HepG2 (cell line): Measurements from ENCODE around the gene DNAJC12. TPM values are rescaled to one million over a fixed set of nuclear protein-coding genes. Genes with fewer than 3 reads are reported as not detected.
A peak's percentile ranks its signal among the peaks of the same experiment; 100 is the strongest.

ENCODE experiments used
- GATAD2A ChIP-seq: IDR thresholded peaks from 2 replicates; pipeline ENCODE4 v1.6.1; 2016
- IRX3 ChIP-seq: sonication (generic); formaldehyde crosslinking; IDR thresholded peaks from 2 replicates; pipeline ENCODE4 v1.8.1; 2023; ENCODE audit warnings: mild to moderate bottlenecking, low read depth, missing genetic modification reagents, borderline replicate concordance
- MTF1 ChIP-seq: sonication (generic); formaldehyde crosslinking; IDR thresholded peaks from 2 replicates; pipeline ENCODE4 v1.5.0; 2020; ENCODE audit warnings: missing genetic modification reagents
- RBM39 ChIP-seq: fragments of 200-400 bp; formaldehyde crosslinking; IDR thresholded peaks from one replicate; pipeline ENCODE4 v1.6.1; 2018; ENCODE audit warnings: antibody characterized with exemption, mild to moderate bottlenecking, low read depth, low read length; ENCODE audit not compliant: poor library complexity, severe bottlenecking
- SMYD3 ChIP-seq: sonication (generic); formaldehyde crosslinking; IDR thresholded peaks from 2 replicates; pipeline ENCODE4 v1.8.1; 2023; ENCODE audit warnings: mild to moderate bottlenecking, missing genetic modification reagents
- ZNF790 ChIP-seq: sonication (generic); formaldehyde crosslinking; IDR thresholded peaks from 2 replicates; pipeline ENCODE4 v1.8.0; 2022; ENCODE audit warnings: missing genetic modification reagents, mild to moderate bottlenecking, borderline replicate concordance
- ZNF816 ChIP-seq: sonication (generic); formaldehyde crosslinking; IDR thresholded peaks from 2 replicates; pipeline ENCODE4 v1.8.0; 2022; ENCODE audit warnings: missing genetic modification reagents, mild to moderate bottlenecking, borderline replicate concordance
- ZSCAN31 ChIP-seq: sonication (generic); formaldehyde crosslinking; IDR thresholded peaks from 2 replicates; pipeline ENCODE4 v1.5.0; 2020; ENCODE audit warnings: low read depth, mild to moderate bottlenecking, missing genetic modification reagents
- polyA plus RNA-seq, 8 experiments: library from polyadenylated mRNA; depleted of rRNA in 3 of 8; stranded (reverse) in 7 of 8; unstranded in 1 of 8; fragments of >200 nt; fragmentation: Illumina TruSeq in 4 of 8; extraction: Trizol in 4 of 8; gene quantifications; 2 replicates each; pipeline versions ENCODE4 v1.2.1 to v1.2.3, GENCODE V29; 2011 to 2016; ENCODE audit warnings: low read depth in 4 of 8, missing spikeins in 1 of 8, mixed read lengths in 1 of 8; ENCODE audit not compliant: insufficient read depth in 1 of 8
- total RNA-seq, 5 experiments: library from RNA; depleted of rRNA; stranded (reverse); fragments of >200 nt; fragmentation: Illumina TruSeq; extraction: Trizol; gene quantifications; 2 replicates each; pipeline ENCODE4 v1.2.3, GENCODE V29; 2016; ENCODE audit warnings: low read depth in 1 of 5
- TF ChIP-seq, protein P1 (sequence below): IDR thresholded peaks from 2 replicates; pipeline ENCODE4 v1.6.1; 2016; ENCODE audit warnings: low read depth
- TF ChIP-seq, protein P2 (sequence below): sonication (generic); formaldehyde crosslinking; IDR thresholded peaks from 2 replicates; pipeline ENCODE4 v1.4.0; 2020; ENCODE audit warnings: low read depth, missing genetic modification reagents
- TF ChIP-seq, protein P3 (sequence below): sonication (generic); formaldehyde crosslinking; IDR thresholded peaks from 2 replicates; pipeline ENCODE4 v1.4.0; 2020; ENCODE audit warnings: missing genetic modification reagents, borderline replicate concordance
- TF ChIP-seq, protein P4 (sequence below): sonication (generic); formaldehyde crosslinking; IDR thresholded peaks from 2 replicates; pipeline ENCODE4 v1.4.0; 2020; ENCODE audit warnings: mild to moderate bottlenecking, missing genetic modification reagents

Gene DNAJC12
- total and polyA plus RNA-seq, 2 of the 13 experiments (the other 11 are each of a cell fraction or from before 2014, with no cell fraction given): 11.6 to 43.9 TPM

DNA sequence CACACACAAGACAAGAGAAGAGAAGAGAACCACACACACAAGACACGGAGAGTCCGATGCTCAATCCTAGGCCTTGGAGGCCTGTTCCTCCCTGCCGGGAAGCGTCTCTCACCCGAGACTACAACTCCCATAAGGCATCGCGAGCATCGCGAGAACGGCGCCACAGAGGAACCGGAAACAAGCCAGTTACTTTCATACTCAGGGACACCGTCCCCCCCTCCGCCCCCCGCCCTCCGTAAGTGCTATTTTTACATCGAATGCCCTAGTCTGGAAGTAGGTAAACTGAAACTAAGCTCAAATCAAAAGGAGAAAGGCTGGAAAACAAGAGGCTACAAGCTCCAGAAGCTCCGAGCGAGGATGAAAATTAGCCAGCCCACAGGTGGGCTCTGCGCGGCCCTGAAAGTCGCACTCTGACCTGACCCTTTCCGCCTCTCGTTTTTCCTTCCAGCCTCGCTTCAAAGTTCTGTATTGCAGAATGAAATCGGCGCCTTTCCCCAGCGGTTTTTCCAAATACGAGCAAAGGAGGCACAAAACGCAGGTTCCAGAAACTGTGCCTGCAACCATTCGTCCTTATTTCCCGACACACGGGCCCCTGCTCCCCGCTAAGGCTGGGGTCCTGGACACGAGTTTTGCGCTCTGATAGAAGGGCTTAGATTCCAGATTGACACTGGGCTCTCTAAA, 11.5 kb upstream of the DNAJC12 start (continued):
- TF ChIP-seq, protein P1, sequence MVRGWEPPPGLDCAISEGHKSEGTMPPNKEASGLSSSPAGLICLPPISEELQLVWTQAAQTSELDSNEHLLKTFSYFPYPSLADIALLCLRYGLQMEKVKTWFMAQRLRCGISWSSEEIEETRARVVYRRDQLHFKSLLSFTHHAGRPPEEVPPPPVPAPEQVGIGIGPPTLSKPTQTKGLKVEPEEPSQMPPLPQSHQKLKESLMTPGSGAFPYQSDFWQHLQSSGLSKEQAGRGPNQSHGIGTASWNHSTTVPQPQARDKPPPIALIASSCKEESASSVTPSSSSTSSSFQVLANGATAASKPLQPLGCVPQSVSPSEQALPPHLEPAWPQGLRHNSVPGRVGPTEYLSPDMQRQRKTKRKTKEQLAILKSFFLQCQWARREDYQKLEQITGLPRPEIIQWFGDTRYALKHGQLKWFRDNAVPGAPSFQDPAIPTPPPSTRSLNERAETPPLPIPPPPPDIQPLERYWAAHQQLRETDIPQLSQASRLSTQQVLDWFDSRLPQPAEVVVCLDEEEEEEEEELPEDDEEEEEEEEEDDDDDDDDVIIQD (CRISPR knock-in tag): no peak
- no peak for TF ChIP-seq SMYD3 (CRISPR knock-in tag)
- no peak for TF ChIP-seq MTF1 (CRISPR knock-in tag)
- no peak for TF ChIP-seq ZSCAN31
- peak; percentile 36; the same call in 1 of the 2 replicates for TF ChIP-seq GATAD2A
- TF ChIP-seq, protein P2, sequence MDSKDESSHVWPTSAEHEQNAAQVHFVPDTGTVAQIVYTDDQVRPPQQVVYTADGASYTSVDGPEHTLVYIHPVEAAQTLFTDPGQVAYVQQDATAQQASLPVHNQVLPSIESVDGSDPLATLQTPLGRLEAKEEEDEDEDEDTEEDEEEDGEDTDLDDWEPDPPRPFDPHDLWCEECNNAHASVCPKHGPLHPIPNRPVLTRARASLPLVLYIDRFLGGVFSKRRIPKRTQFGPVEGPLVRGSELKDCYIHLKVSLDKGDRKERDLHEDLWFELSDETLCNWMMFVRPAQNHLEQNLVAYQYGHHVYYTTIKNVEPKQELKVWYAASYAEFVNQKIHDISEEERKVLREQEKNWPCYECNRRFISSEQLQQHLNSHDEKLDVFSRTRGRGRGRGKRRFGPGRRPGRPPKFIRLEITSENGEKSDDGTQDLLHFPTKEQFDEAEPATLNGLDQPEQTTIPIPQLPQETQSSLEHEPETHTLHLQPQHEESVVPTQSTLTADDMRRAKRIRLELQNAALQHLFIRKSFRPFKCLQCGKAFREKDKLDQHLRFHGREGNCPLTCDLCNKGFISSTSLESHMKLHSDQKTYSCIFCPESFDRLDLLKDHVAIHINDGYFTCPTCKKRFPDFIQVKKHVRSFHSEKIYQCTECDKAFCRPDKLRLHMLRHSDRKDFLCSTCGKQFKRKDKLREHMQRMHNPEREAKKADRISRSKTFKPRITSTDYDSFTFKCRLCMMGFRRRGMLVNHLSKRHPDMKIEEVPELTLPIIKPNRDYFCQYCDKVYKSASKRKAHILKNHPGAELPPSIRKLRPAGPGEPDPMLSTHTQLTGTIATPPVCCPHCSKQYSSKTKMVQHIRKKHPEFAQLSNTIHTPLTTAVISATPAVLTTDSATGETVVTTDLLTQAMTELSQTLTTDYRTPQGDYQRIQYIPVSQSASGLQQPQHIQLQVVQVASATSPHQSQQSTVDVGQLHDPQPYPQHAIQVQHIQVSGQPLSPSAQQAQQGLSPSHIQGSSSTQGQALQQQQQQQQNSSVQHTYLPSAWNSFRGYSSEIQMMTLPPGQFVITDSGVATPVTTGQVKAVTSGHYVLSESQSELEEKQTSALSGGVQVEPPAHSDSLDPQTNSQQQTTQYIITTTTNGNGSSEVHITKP (CRISPR knock-in tag): no peak
- TF ChIP-seq, protein P3, sequence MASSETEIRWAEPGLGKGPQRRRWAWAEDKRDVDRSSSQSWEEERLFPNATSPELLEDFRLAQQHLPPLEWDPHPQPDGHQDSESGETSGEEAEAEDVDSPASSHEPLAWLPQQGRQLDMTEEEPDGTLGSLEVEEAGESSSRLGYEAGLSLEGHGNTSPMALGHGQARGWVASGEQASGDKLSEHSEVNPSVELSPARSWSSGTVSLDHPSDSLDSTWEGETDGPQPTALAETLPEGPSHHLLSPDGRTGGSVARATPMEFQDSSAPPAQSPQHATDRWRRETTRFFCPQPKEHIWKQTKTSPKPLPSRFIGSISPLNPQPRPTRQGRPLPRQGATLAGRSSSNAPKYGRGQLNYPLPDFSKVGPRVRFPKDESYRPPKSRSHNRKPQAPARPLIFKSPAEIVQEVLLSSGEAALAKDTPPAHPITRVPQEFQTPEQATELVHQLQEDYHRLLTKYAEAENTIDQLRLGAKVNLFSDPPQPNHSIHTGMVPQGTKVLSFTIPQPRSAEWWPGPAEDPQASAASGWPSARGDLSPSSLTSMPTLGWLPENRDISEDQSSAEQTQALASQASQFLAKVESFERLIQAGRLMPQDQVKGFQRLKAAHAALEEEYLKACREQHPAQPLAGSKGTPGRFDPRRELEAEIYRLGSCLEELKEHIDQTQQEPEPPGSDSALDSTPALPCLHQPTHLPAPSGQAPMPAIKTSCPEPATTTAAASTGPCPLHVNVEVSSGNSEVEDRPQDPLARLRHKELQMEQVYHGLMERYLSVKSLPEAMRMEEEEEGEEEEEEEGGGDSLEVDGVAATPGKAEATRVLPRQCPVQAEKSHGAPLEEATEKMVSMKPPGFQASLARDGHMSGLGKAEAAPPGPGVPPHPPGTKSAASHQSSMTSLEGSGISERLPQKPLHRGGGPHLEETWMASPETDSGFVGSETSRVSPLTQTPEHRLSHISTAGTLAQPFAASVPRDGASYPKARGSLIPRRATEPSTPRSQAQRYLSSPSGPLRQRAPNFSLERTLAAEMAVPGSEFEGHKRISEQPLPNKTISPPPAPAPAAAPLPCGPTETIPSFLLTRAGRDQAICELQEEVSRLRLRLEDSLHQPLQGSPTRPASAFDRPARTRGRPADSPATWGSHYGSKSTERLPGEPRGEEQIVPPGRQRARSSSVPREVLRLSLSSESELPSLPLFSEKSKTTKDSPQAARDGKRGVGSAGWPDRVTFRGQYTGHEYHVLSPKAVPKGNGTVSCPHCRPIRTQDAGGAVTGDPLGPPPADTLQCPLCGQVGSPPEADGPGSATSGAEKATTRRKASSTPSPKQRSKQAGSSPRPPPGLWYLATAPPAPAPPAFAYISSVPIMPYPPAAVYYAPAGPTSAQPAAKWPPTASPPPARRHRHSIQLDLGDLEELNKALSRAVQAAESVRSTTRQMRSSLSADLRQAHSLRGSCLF (CRISPR knock-in tag): no peak
- no peak for TF ChIP-seq RBM39
- no peak for TF ChIP-seq ZNF790 (CRISPR knock-in tag)
- 0 out of 2 replicates have a peak, but pooled peaks have one; percentile 53 for TF ChIP-seq ZNF816 (CRISPR knock-in tag)
- TF ChIP-seq, protein P4, sequence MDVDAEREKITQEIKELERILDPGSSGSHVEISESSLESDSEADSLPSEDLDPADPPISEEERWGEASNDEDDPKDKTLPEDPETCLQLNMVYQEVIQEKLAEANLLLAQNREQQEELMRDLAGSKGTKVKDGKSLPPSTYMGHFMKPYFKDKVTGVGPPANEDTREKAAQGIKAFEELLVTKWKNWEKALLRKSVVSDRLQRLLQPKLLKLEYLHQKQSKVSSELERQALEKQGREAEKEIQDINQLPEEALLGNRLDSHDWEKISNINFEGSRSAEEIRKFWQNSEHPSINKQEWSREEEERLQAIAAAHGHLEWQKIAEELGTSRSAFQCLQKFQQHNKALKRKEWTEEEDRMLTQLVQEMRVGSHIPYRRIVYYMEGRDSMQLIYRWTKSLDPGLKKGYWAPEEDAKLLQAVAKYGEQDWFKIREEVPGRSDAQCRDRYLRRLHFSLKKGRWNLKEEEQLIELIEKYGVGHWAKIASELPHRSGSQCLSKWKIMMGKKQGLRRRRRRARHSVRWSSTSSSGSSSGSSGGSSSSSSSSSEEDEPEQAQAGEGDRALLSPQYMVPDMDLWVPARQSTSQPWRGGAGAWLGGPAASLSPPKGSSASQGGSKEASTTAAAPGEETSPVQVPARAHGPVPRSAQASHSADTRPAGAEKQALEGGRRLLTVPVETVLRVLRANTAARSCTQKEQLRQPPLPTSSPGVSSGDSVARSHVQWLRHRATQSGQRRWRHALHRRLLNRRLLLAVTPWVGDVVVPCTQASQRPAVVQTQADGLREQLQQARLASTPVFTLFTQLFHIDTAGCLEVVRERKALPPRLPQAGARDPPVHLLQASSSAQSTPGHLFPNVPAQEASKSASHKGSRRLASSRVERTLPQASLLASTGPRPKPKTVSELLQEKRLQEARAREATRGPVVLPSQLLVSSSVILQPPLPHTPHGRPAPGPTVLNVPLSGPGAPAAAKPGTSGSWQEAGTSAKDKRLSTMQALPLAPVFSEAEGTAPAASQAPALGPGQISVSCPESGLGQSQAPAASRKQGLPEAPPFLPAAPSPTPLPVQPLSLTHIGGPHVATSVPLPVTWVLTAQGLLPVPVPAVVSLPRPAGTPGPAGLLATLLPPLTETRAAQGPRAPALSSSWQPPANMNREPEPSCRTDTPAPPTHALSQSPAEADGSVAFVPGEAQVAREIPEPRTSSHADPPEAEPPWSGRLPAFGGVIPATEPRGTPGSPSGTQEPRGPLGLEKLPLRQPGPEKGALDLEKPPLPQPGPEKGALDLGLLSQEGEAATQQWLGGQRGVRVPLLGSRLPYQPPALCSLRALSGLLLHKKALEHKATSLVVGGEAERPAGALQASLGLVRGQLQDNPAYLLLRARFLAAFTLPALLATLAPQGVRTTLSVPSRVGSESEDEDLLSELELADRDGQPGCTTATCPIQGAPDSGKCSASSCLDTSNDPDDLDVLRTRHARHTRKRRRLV: peak; percentile 55; the same call in 1 of the 2 replicates
- TF ChIP-seq IRX3 (CRISPR knock-in tag): no peak
